SIG-M5 (cell line): Measurements from ENCODE around the gene NME4.

ENCODE experiments used
- DNase-seq: peaks from one replicate; lab custom pipeline; 2025; lab: John Stamatoyannopoulos, UW

NME4 gene

DNA sequence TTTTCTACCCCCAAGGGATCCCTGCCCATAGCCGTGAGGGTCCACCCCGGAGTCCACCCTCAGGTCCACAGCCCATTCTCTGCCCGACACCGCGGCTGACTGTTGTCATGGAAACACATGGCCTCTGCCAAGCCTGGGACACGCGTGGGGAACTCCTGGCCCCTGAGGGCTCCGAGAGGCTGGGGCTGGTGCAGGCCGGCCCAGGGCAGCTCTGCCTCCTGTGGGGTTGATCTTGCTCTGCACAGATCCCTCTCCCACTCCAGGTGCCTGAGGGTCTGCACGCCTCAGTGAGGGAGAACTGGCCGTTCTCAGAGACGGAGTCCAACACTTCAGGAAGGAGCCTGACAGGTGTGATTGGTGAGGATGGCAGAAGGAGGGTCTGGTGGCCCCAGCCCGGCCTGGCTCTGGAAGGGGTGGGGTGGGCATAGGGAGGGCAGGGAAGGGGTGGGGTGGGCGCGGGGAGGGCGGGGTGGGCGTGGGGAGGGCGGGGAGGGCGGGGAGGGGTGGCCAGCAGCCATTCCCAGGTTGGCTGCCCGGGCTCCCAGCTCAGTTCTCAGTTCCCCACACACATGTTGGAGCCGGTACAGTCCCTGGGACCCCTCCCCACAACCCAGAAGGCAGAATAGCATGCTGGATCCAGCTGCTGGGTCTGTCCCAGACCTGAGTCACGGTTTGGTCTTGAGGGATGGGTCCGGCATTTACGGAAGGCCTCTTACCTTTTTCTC is 33.1 kb upstream of the NME4 start:
- DNase-seq: no peak

- DNase-seq: no peak
Observed at GRCh38 chr16:364595-365491, 32.2 kb upstream of the NME4 start.

GRCh38 chr16:366476-366875 is 30.5 kb upstream of the NME4 start:
- DNase-seq: no peak

- DNase-seq: no peak
Observed at GRCh38 chr16:367333-367903, 29.6 kb upstream of the NME4 start.

DNA sequence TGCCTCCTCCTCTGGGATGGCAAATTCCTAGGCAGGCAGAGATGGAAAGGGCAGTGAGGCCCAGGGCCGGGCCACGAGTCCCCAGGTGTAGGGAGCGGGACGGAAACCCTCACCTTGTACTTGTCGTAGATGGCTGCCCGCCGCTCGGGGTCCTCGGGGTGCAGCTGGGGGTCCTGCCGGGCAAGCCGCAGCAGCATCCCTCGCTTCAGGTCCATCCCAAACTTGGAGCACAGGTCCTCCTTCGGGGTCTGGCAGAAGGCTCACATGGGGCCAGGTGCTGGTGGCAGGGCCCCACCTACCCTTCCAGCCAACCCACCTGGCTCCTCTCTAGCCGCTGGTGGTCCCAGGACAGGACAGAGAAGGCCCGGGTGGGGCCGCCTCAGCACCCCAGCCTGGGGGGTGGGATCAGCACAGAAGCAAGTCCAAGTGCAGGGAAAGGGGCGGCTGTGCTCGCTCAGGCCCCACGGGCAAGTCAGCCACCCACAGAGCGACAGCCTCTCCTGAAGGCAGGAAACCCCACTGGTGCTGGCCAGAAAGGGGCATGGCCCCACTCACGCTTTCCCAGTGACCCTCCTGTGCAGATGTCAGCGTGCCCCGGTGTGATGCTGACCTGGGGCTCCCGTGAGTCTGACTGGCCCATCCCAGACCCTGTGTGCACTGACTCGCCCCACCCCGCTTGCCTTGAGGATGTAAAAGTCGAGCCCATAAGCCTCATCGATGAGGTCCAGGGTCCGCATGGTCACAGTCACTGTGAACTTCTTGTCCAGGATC is 28.4 kb upstream of the NME4 start:
- DNase-seq: no peak

DNA sequence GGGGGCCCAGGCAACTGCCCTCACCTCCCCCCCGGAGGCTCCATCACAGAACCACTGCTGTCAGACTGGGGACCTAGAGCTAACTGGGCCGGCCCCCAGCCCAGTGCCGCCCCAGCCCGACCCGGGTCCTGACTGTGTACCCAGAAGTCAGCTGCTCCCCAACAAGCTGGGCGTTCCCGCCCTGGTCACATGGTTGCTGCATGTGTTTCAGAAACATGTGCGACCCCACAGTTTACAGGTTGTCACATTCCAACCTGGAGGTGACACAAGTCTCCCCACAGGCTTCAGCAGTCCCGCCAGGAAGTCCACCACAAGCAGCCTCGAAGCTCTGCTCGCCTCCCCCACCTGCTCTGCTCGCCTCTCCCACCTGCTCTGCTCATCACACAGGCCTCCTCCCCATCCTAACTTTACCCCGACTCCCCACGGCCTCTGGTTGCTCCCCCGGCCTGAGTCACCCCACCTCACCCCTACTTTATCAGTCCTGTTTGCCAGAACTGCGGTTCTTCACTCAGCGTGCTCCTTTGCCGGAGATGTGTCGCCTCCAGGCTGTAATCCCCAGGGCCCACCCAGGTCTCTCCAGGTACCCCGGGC is 27.6 kb upstream of the NME4 start:
- DNase-seq: no peak

DNA sequence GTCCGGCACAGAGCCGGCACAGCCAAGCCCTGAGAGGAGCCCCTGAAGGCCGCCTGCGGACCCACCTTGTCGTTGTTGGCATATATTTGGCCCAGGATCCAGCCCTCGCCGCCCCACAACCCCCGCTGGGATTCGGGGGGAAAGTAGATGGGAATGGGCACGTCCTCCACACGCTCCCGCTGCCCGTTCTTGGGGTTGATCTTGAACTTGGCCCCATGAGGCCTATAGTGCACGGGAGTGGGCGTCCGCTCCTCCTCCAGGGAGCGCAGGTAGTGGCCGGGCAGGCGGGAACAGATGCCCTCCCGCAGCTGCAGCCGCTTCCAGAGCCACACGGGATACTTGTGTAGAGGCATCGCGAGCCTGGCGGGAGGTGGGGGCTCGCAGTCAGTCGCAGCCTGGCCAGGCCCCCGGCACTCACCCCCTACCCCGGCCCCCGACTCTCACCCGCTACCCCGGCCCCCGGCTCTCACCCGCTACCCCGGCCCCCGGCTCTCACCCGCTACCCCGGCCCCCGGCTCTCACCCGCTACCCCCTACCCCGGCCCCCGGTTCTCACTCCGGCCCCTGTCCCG is 27.0 kb upstream of the NME4 start:
- no peak for DNase-seq

DNA sequence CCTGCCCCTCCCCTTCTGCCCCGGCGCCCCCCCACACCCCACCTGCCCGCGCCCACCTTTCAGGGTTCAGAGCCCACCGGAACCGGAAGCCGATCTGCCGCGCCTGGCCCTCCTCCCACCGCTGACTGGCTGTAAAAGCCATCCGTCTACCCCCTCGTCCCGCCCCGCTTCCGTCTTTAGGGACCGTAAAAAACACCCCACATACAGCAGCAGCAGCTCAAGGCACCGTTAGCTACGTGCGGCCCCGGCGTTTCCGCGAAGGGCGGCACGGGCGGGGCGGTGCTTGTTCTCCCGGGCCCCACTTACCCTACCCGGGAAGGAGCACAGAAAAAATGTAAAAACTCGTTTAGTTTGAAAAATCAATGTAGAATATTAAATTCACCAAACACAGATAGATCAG is 26.6 kb upstream of the NME4 start, which contains the start of gene MRPL28:
Gene MRPL28, minus strand, starts transcription at position 96 of the 400 bp plus-strand sequence. CDS start 320 bp downstream, outside the sequence.
- DNase-seq: peak; percentile 47

- no peak for DNase-seq
Observed at GRCh38 chr16:370979-371514, 26.0 kb upstream of the NME4 start.

DNA sequence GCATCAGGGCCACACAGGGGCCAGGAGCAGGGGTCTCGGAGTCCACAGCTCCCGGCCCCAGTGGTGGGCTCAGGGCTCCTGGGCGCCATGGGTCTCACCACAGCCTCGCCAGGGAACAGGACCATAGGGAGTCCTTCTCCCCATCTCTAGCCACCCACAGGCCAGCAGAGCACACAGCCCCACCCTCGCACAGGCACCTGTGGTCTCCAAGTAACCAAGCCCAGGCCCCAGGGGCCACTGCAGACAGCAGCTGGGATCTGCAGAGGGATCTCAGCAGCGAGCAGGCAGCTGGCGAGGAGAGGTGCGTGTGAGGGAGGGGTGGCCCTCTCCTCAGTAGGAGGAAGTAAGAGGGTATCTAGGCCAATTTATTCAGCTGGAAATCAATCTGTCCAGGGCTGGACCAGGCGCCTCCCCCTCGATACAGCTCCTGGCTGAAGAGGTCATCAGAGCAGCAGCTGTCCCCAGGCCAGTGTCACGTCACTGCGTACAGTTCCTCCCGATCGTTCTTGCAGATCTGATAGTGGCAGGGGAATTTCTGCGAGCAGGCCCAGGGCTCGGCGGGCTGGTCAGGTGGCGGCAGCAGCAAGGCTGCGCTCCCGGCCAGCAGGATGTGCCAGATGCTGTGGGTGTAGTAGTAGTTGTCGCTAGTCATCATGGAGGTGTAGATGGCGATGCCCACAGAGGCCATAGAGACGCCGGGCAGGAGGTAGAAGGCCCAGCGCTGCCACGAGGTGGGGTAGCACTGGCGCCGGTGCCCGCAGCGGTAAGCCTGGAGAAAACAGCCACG is 25.3 kb upstream of the NME4 start:
- no peak for DNase-seq

DNA sequence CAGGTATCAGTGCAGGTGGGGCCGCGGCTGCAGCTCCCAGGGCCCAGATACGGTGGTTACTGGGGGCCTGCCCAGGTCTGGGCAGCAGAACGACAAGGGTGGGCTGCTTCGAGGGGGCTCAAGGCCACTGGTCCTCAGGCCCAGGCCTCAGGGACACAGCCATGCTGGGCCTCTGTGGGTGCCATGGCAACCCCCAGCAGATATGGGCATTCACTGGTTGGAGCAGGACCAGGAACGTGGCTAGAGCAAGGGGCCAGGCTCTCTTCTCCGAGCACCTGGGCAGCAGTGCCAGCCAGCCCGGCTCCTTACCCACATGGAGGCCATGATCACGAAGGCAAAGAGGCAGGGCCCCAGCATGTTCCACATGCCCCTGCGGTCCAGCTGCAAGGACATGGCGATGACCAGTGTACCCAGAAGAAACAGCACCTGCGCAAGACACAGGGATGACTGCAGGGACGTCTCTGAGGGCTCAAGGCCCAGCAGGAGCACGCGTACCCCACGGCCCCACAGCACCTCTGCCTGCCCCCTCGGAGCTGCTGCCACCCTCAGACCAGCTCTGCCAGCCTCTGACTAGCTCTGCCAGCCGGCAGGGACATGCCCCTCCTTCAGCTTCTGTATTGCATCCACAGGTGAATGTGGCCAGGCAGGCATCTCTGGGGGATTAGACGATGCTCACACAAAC is 24.6 kb upstream of the NME4 start:
- no peak for DNase-seq

DNA sequence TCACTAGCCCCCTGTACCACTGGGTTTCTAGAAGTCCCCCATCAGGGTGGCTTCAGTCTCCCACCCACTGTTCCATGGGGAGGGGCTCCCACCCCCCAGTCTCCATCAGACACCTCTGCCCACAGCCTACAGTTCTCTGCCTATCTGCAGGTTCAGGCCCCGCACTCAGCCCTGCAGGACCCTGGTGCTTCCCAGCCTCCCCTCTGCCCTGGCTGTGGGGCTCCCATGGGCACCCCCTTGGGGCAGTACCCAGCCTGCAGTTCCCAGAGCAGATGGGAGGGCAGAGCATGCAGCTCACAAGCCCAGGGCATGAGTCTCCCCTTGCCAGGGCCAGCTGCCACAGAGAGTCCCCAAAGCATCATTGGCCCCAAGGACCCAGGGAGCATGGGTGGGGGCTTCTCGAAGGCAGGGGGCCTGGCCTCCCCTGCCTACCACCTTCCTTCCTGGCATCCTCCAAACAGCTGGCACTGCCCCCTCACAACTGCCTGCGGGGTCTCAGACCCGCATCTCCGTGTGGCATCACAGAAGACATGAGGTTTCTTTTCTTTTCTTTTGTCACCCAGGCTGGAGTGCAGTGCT is 23.9 kb upstream of the NME4 start:
- no peak for DNase-seq

DNA sequence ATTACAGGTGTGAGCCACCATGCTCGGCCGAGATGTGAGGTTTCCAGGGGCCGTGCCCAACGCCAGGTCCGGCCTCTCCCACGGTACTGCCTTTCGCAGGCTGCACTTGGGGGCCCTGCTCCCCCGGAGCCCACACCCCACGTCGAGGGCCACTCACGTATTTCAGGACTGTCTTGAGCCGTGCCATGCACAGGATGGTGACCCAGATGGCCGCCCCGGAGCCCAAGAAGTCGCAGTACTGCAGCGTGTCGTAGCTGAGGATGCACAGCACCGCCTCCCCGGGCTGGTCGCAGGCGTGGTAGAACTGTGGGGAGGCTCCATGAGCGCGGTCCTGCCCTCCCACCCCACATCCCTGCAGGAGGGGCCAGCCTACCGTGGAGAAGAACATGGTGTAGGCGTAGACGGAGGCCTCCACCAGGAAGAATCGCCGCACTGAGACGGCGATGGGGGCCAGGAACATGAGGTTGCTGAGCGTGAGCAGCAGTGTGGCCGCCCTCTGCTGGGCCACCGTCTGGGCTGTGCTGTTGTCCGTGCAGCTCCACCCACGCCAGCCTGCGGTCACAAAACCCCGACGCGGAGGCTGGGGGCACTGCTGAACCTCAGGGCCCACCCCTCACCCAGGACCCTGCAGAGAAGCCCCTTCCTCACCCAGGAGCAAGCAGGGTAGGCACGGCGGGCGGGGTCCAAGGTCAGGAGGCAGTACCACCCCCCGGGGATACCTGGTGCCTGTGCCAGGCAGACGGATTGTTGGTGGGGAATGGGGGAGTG is 23.0 kb upstream of the NME4 start:
- DNase-seq: no peak

DNA sequence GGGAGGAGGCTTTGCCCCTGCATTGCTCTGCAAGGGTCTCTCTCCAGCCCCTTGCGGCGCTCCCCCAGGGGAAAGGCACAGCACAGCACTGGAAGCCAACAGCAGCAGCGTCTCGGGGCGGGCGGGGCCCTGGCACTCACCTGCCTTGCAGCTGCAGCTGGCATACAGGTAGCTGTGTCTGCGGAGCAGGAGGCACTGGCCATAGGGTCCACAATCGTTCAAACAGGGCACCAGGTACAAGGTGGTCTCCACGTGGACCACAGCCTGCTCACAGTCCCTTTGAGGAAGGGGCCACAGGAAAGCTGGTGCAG is 22.4 kb upstream of the NME4 start:
- DNase-seq: no peak

- DNase-seq: no peak
Observed at GRCh38 chr16:375212-375611, 21.8 kb upstream of the NME4 start.

- DNase-seq: no peak
Observed at GRCh38 chr16:375927-376816, 20.8 kb upstream of the NME4 start.

GRCh38 chr16:376817-377418 is 20.1 kb upstream of the NME4 start:
- DNase-seq: no peak
